MM.1S (cell line): ENCODE data around the gene CCL13.

Experiments
- EZH2 ChIP-seq: fragments of 300-600 bp; sonication (generic); optimal IDR thresholded peaks from 2 replicates; pipeline ENCODE3; 2017; ENCODE audit warnings: low read depth, mild to moderate bottlenecking, antibody characterized with exemption, low read length, mixed read lengths
- EZH2phosphoT487 ChIP-seq: fragments of 300-600 bp; sonication (generic); IDR thresholded peaks from 2 replicates; pipeline ENCODE4 v1.6.1; 2018; ENCODE audit warnings: antibody characterized with exemption, low read length
- TF ChIP-seq, protein P1 (sequence below): fragments of 300-600 bp; sonication (generic); IDR thresholded peaks from 2 replicates; pipeline ENCODE4 v1.5.1; 2016; ENCODE audit warnings: antibody characterized with exemption, low read length, mixed read lengths

DNA sequence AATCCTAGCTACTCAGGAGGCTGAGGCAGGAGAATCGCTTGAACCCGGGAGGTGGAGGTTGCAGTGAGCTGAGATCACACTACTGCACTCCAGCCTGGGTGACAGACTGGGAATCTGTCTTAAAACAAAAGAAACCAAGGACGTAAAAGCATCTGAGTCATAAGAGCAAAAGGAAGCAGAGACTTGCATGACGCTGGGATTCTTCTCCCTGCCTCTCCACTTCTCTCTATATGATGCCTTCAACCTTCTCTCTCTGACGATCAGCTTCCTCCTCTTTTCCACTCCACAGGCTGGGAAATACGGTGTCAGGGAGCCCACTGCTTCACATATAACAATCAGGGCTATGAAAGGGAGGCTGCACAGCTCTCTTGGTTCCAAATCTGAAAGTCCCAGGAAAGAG is 49.9 kb downstream of the CCL13 start:
- TF ChIP-seq, protein P1, sequence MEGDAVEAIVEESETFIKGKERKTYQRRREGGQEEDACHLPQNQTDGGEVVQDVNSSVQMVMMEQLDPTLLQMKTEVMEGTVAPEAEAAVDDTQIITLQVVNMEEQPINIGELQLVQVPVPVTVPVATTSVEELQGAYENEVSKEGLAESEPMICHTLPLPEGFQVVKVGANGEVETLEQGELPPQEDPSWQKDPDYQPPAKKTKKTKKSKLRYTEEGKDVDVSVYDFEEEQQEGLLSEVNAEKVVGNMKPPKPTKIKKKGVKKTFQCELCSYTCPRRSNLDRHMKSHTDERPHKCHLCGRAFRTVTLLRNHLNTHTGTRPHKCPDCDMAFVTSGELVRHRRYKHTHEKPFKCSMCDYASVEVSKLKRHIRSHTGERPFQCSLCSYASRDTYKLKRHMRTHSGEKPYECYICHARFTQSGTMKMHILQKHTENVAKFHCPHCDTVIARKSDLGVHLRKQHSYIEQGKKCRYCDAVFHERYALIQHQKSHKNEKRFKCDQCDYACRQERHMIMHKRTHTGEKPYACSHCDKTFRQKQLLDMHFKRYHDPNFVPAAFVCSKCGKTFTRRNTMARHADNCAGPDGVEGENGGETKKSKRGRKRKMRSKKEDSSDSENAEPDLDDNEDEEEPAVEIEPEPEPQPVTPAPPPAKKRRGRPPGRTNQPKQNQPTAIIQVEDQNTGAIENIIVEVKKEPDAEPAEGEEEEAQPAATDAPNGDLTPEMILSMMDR = no peak
- TF ChIP-seq EZH2phosphoT487 = no peak
- TF ChIP-seq EZH2 = no peak
